ENCODE data around the gene PNCK. TPM values are rescaled to one million over a fixed set of nuclear protein-coding genes. Genes with fewer than 3 reads are reported as not detected.
"Not testable (repeated sequence)": the region's sequence is repeated elsewhere in the genome, so short reads cannot be mapped to it uniquely, and the experiment has no call there.

Gene PNCK
- total RNA-seq, 1 donor from 2014 or later: 0.43 TPM

DNA sequence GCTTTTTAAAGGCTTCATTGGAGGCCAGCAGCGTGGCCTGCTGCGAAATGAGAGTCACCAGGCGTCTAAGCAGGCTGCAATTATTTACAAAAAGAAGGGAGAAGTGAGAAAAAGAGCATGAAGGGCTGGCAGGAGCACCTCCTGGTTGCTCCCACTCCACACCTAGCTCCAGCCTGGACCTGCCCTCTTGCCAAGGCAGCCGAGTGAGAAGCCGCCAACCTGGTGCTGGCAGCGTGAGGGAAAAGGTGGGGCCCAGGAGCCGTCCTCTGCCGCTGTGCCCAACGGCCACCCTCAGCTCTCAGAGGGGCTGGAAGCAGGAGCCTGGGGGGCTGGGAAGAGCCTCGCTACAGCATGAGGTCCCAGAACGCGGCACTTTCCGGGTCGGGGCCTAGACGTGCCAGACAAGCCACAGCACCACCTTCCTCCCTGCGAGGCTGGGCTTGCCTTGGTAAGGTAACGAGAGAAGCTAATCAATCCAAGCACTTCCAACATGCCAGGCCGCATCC, 30.5 kb upstream of the PNCK start:
- no peak overlapping the region for H3K27ac Mint-ChIP-seq
- intact Hi-C loops (cut with micrococcal nuclease): no loop called here
- H3K9me3 Mint-ChIP-seq: no peaks in the 10 kb centered on the region
- H3K36me3 Mint-ChIP-seq (ENCODE audit: low read depth): peaks cover 22% of the 10 kb centered on the region
- H3K4me1 Mint-ChIP-seq (ENCODE audit: low read depth): no peaks in the 10 kb centered on the region
- no peaks in the 10 kb centered on the region for H3K27me3 Mint-ChIP-seq (ENCODE audit: low read depth)
- no peak overlapping the region for H3K4me3 Mint-ChIP-seq (ENCODE audit: low read depth)
- DNase-seq (ENCODE audit: low spot score): no peak

DNA sequence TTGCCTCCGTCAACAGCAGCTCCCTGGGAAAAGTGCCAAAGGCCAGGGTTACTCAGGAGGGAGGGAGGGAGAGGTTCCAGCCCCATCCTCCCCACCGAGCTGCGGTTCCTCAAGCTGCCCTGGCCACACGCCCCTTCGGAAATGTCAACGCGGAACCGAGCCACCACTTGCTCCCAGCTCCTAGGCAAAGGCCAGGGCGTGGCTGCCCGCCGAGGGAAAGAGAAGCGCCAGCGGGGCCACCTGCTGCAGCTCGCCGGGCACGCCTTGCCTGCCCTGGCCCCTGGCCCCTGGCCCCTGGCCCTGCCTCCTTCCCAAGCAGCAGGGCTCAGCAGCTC, 29.4 kb upstream of the PNCK start:
- peaks cover 26% of the 10 kb centered on the region for H3K36me3 Mint-ChIP-seq (ENCODE audit: low read depth)
- no peaks in the 10 kb centered on the region for H3K27me3 Mint-ChIP-seq (ENCODE audit: low read depth)
- no peak for DNase-seq (ENCODE audit: low spot score)
- intact Hi-C loops (cut with micrococcal nuclease): no loop called here
- no peak overlapping the region for H3K4me3 Mint-ChIP-seq (ENCODE audit: low read depth)
- no peaks in the 10 kb centered on the region for H3K4me1 Mint-ChIP-seq (ENCODE audit: low read depth)
- no peaks in the 10 kb centered on the region for H3K9me3 Mint-ChIP-seq
- H3K27ac Mint-ChIP-seq: no peak overlapping the region

DNA sequence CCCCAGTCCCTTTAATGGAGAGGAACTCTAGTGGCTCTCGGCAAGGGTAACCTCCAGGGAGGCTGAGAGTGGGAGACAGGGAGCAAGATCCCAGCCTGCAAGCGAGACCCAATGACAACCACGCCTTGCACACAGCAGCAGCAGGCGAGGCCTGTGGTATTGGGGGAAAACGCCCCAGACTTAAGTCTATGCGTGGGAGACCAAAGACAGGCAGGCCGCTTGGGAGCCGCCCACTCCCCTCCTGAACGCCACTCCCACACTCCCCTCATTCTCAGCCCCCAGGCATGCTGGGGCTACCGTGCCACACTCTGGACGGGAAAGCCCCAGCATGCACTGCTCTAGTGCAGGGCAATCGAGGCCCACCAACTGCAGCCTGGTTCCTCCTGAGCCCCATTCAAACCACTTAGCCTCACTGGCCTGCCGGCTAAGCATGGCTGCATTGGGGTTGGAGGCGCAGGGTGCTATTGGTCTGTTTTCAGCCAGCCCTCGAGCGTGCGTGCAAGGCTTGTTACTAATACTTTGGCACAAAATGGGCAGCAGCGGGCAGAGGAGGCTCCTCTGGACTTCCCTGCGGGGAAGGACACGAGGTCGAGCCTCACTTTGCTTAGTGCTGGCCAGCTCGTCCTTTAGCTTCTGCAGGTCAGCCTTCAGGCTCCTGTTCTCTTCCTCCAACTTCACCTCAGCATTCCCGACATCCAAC, 28.9 kb upstream of the PNCK start:
- no peak for DNase-seq (ENCODE audit: low spot score)
- Mint-ChIP-seq H3K9me3 (no peaks in the 10 kb centered on the region), H3K27ac (no peak overlapping the region), H3K27me3 (ENCODE audit: low read depth) (no peaks in the 10 kb centered on the region), H3K4me3 (ENCODE audit: low read depth) (no peak overlapping the region), H3K4me1 (ENCODE audit: low read depth) (no peaks in the 10 kb centered on the region), H3K36me3 (ENCODE audit: low read depth) (peaks cover 30% of the 10 kb centered on the region)
- intact Hi-C loops (cut with micrococcal nuclease): no loop called here

DNA sequence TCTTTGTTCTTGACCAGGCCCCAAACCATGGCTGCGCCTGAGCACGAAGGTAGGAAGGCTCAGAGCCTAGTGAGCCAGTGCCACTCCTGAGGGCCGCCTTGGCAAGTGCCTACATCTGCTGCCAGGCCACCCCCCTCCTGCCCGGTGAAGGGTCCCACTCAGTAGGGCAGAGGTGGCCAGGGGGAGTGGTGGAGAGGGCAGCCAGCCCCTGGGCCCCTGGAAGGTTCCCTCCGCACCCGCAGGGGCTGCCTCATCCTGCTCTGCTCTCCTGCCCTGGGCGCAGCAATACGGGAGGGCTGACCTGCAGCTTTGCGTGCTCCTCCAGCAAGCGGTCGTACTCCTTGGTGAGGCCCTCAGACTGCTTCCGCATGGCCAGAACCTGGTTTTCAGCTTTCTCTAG, 28.1 kb upstream of the PNCK start:
- DNase-seq (ENCODE audit: low spot score): no peak
- no peaks in the 10 kb centered on the region for H3K9me3 Mint-ChIP-seq
- H3K27ac Mint-ChIP-seq: no peak overlapping the region
- no peak overlapping the region for H3K4me3 Mint-ChIP-seq (ENCODE audit: low read depth)
- H3K36me3 Mint-ChIP-seq (ENCODE audit: low read depth): peaks cover 36% of the 10 kb centered on the region
- H3K4me1 Mint-ChIP-seq (ENCODE audit: low read depth): no peaks in the 10 kb centered on the region
- intact Hi-C loops (cut with micrococcal nuclease): no loop called here
- no peaks in the 10 kb centered on the region for H3K27me3 Mint-ChIP-seq (ENCODE audit: low read depth)

DNA sequence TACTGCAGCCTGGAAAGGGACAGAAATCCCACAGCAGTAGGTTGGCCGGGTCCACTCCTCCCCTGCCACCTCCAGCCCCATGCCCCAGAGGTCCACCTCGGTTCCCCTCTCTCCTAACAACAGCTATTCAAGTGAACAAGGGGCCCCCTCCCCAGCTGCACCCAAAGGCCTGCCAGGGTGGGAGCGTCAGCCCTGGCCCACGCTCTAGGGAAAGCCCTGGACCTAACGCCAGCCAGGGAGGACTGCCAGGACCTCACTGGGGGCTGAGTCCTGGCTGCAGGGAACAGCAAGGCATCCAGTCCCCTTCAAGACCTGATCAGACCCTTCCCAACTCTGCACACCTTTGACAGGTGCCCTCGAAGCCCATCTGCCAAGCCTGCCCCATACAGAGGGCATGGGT, 27.4 kb upstream of the PNCK start:
- intact Hi-C loops (cut with micrococcal nuclease): no loop called here
- no peak for DNase-seq (ENCODE audit: low spot score)
- Mint-ChIP-seq H3K4me1 (ENCODE audit: low read depth) (no peaks in the 10 kb centered on the region), H3K27ac (no peak overlapping the region), H3K36me3 (ENCODE audit: low read depth) (peaks cover 31% of the 10 kb centered on the region), H3K27me3 (ENCODE audit: low read depth) (no peaks in the 10 kb centered on the region), H3K9me3 (no peaks in the 10 kb centered on the region), H3K4me3 (ENCODE audit: low read depth) (no peak overlapping the region)

DNA sequence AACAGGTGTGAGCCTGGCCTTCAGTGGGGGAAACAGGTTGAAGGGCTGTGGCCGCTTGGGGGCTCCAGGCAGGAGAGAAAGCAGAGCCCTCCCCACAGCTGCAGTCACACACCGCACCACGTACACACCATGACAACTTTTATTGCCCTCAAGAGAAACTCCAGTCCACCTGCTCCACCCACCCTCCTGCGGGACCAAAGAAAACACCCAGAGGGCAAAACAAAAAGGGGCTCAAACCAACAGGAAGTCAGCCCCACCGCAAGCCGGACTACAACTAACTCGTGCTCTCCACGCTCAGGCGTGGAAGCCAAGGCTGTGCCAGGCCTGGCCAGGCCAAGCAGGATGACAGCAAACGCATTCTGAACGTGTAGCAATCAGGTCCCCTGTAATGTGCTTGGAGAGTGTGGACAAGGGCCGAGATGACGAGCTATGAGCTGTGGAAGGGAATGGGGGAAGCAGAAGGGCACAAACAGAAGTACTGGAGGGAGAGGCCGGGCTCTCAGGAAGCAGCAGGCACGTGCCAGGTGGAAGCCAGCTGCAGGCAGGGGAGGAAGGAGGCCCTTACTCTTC, 26.8 kb upstream of the PNCK start:
- no peak for DNase-seq (ENCODE audit: low spot score)
- no peaks in the 10 kb centered on the region for H3K27me3 Mint-ChIP-seq (ENCODE audit: low read depth)
- no peak overlapping the region for H3K4me3 Mint-ChIP-seq (ENCODE audit: low read depth)
- intact Hi-C loops (cut with micrococcal nuclease): no loop called here
- no peak overlapping the region for H3K27ac Mint-ChIP-seq
- peaks cover 31% of the 10 kb centered on the region for H3K36me3 Mint-ChIP-seq (ENCODE audit: low read depth)
- H3K9me3 Mint-ChIP-seq: no peaks in the 10 kb centered on the region
- no peaks in the 10 kb centered on the region for H3K4me1 Mint-ChIP-seq (ENCODE audit: low read depth)

DNA sequence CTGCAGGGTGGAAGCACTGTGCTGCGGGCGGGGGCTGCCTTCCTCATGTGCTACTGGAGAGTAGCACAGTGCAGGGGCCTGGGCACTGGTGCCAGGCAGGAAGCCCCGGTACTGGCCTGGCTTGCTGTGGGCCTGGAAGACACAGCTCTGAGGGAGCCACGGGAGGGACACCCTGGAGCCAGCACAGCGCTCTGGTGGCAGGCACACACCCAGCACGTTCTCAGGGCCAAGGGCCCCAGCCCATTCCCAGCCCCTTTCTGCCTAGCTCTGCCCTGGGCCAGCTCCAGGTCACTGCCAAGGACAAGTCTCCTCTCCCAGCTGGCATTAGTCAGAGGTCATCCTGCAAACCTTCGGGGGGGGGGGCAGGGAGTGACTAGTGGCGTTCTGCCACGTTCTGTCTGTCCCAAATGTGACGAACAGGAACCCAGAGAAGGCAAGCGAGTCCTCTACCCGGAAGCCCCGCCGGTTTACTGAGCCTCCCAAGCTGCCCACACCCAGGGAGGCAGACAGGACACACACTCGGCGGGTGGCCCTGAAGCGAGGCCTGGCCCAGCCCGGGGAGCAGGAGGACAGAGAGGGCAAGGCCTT, 26.3 kb upstream of the PNCK start:
- DNase-seq (ENCODE audit: low spot score); intact Hi-C loops (cut with micrococcal nuclease); H3K9me3 Mint-ChIP-seq; H3K4me3 Mint-ChIP-seq (ENCODE audit: low read depth); H3K4me1 Mint-ChIP-seq (ENCODE audit: low read depth); H3K27me3 Mint-ChIP-seq (ENCODE audit: low read depth); H3K27ac Mint-ChIP-seq: not testable (repeated sequence)
- H3K36me3 Mint-ChIP-seq (ENCODE audit: low read depth): peaks cover 31% of the 10 kb centered on the region

DNA sequence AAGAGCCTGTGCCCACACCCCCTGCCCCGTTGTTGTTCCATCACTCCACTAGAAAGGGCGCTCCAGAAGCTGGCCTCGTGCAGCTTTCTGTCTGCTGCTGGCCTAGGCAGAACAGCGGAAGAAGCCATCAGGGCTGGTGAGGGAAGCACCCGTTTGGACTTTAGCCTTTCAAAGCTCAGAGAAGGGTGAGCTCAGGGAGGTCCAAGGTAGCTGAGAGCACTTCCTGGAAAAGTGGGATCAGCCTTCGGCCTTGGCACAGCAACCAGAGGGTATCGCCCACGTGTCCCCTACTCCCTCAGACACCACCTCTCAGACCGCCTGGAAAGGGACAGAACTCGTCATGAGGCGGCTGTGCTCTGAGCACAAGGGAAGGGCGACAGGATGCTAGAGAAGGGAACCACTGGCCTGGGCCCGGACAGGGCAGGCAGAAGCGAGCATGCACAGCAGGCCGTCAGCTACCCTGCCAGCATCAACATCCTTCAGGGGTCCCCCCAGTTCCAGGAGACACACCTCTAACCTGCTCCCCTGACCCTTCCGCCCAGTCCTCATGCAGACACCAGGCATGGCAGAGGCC, 25.7 kb upstream of the PNCK start:
- DNase-seq (ENCODE audit: low spot score); H3K27me3 Mint-ChIP-seq (ENCODE audit: low read depth); H3K9me3 Mint-ChIP-seq; H3K4me1 Mint-ChIP-seq (ENCODE audit: low read depth); H3K4me3 Mint-ChIP-seq (ENCODE audit: low read depth); intact Hi-C loops (cut with micrococcal nuclease); H3K27ac Mint-ChIP-seq: not testable (repeated sequence)
- peaks cover 27% of the 10 kb centered on the region for H3K36me3 Mint-ChIP-seq (ENCODE audit: low read depth)

DNA sequence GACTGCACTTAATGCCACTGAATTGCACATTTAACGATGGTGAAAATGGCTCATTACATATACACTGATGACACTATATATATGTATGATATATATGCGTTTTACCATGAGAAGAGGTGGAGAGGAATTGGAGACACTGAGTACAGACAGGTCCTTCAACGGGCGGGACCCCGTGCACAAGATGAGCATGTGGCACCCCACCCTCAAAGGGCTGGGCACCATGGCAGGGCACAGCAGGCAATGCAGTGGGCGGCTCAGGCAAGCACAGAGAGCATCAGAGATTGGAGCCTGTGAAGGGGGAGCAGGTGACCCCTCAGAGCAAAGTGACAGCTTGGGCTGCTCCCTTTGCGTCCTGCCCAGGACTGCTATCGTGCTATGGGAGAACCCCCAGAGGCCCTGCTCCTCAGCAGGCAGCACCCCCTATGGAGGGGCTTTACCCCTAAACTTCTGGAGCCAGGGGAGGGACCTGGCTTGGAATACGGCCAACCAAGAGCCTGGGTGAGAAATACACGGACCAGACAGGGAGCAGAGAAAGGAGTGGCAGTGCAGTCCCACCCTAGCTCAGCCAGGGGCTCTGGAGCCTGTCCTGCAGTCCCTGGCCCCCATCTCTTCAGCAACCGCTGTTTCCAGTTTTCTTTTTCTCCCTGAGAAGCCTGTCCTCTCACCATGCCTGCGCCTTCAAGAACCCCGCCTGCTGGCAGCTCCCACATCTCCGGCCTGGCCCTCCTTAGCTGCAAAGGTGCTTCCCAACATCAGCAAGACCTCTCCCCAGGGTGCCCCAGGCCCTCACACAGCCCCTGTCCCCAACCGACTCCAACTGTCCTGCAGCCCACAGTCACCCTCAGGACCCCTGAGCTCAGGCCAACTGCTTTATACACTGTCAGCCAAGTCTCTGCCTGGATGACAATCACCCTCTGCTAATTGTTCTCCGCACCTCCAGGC, 24.6 kb upstream of the PNCK start:
- H3K4me1 Mint-ChIP-seq (ENCODE audit: low read depth): no peaks in the 10 kb centered on the region
- H3K36me3 Mint-ChIP-seq (ENCODE audit: low read depth): peaks cover 21% of the 10 kb centered on the region
- H3K4me3 Mint-ChIP-seq (ENCODE audit: low read depth): no peak overlapping the region
- no peaks in the 10 kb centered on the region for H3K9me3 Mint-ChIP-seq
- H3K27me3 Mint-ChIP-seq (ENCODE audit: low read depth): no peaks in the 10 kb centered on the region
- no peak for DNase-seq (ENCODE audit: low spot score)
- H3K27ac Mint-ChIP-seq: no peak overlapping the region
- intact Hi-C loops (cut with micrococcal nuclease): no loop called here

DNA sequence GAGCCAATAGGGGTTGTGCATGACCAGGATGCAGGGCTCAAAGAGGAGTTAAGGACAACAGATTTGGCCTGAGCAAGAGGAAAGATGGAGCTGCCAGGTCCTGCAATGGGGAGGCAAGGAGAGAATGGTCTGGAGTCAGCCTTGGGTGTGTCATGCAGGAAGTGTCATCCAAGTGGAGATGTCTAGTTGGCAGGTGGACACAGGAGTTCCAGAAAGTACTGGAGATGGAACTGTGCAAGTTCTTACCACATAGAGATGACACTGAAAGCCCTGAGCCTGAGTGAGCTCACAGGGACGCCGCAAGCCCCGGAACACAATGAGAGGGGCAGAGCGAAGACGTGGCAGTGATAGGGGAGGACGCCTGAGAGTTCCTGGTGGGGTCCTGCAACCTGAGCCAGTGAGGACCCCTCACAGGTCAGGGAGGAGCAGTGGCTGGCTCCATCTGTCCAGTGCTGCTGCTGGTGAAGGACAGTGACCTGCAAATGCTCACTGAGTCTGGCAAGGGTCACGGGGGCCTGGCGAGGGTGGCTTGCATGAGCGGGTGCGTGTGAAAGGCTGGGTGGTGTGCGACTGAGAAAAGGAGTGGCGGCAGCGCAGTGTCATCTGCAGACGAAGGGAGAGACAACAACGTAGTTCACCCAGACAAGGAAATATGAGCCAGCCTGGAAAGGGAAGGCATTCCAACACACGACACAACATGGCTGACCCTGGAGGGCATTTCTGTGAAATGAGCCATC, 23.5 kb upstream of the PNCK start:
- H3K4me1 Mint-ChIP-seq (ENCODE audit: low read depth); DNase-seq (ENCODE audit: low spot score); H3K4me3 Mint-ChIP-seq (ENCODE audit: low read depth); H3K9me3 Mint-ChIP-seq; H3K27ac Mint-ChIP-seq; H3K27me3 Mint-ChIP-seq (ENCODE audit: low read depth); intact Hi-C loops (cut with micrococcal nuclease): not testable (repeated sequence)
- peaks cover 21% of the 10 kb centered on the region for H3K36me3 Mint-ChIP-seq (ENCODE audit: low read depth)

DNA sequence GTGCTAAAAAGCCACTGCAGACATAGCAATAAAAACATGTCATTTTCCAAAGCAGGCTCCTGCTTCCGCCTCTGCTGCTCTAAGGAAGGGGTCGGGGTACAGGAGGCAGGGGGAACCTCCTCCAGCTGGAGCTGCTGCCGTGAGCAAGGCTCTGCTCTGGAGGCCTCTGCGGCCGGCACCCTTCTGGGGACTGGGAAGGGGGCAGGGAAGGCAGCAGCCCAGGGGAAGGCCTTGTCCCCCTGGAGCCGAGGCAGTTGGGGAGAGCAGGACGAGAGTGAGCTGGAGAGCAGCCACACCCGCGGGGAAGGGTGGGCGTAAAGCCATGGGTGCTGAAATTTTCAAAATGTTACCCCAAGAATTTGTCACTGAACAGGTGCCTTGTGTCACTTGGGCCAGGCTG, 22.9 kb upstream of the PNCK start:
- peaks cover 21% of the 10 kb centered on the region for H3K36me3 Mint-ChIP-seq (ENCODE audit: low read depth)
- DNase-seq (ENCODE audit: low spot score); H3K4me1 Mint-ChIP-seq (ENCODE audit: low read depth); intact Hi-C loops (cut with micrococcal nuclease); H3K27me3 Mint-ChIP-seq (ENCODE audit: low read depth); H3K4me3 Mint-ChIP-seq (ENCODE audit: low read depth); H3K9me3 Mint-ChIP-seq; H3K27ac Mint-ChIP-seq: not testable (repeated sequence)

DNA sequence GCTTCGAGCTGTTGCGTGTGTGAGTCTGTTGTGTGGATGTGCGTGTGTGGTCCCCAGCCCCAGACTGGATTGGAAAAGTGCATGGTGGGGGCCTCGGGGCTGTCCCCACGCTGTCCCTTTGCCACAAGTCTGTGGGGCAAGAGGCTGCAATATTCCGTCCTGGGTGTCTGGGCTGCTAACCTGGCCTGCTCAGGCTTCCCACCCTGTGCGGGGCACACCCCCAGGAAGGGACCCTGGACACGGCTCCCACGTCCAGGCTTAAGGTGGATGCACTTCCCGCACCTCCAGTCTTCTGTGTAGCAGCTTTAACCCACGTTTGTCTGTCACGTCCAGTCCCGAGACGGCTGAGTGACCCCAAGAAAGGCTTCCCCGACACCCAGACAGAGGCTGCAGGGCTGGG, 22.5 kb upstream of the PNCK start:
- Mint-ChIP-seq H3K4me1 (ENCODE audit: low read depth) (no peaks in the 10 kb centered on the region), H3K4me3 (ENCODE audit: low read depth) (no peak overlapping the region), H3K9me3 (no peaks in the 10 kb centered on the region), H3K36me3 (ENCODE audit: low read depth) (peaks cover 21% of the 10 kb centered on the region), H3K27ac (no peak overlapping the region), H3K27me3 (ENCODE audit: low read depth) (no peaks in the 10 kb centered on the region)
- intact Hi-C loops (cut with micrococcal nuclease): no loop called here
- no peak for DNase-seq (ENCODE audit: low spot score)

All from activated T-helper 2 cell treated with anti-CD3 and anti-CD28 coated beads, Interferon-gamma antibody, Interleukin-2, Interleukin-4, amounts not matched to agents 10 μg/mL and 5 μg/mL and 100 μg/mL, durations not matched to agents 14 hours and 24 hours and 36 hours (primary cell).